H9 (cell line): Measurements from ENCODE around the gene IP6K2. TPM values are rescaled to one million over a fixed set of nuclear protein-coding genes. Genes with fewer than 3 reads are reported as not detected.

Experiments
- DNase-seq: peaks from one replicate; pipeline ENCODE4 v3.0.0-alpha.2; 2017
- H2AFZ ChIP-seq: one replicate; pipeline ENCODE4 v1.6.1; 2013; ENCODE audit warnings: mild to moderate bottlenecking, low read length, control low read depth, moderate library complexity
- H2AK5ac ChIP-seq: 2 replicates; pipeline ENCODE4 v1.6.1; 2013; ENCODE audit warnings: low read length, control low read depth, mixed read lengths; ENCODE audit not compliant: insufficient read length
- H2BK120ac ChIP-seq: one replicate; pipeline ENCODE4 v1.6.1; 2013; ENCODE audit warnings: low read depth, mild to moderate bottlenecking, low read length, control low read depth, inconsistent platforms; ENCODE audit not compliant: poor library complexity, severe bottlenecking
- H2BK12ac ChIP-seq: 2 replicates; pipeline ENCODE4 v1.6.1; 2013; ENCODE audit warnings: low read length, control low read depth, mixed read lengths, low read depth; ENCODE audit not compliant: insufficient read length
- H2BK15ac ChIP-seq: 2 replicates; pipeline ENCODE4 v1.6.1; 2013; ENCODE audit warnings: low read depth, low read length, control low read depth
- H2BK20ac ChIP-seq: one replicate; pipeline ENCODE4 v1.6.1; 2013; ENCODE audit warnings: low read depth, mild to moderate bottlenecking, low read length, control low read depth, inconsistent platforms; ENCODE audit not compliant: poor library complexity, severe bottlenecking
- H2BK5ac ChIP-seq: 2 replicates; pipeline ENCODE4 v1.6.1; 2013; ENCODE audit warnings: low read length, control low read depth, mixed read lengths; ENCODE audit not compliant: insufficient read length
- H3K14ac ChIP-seq: 2 replicates; pipeline ENCODE4 v1.6.1; 2013; ENCODE audit warnings: low read length, control low read depth; ENCODE audit not compliant: insufficient read depth
- H3K18ac ChIP-seq: 2 replicates; pipeline ENCODE4 v1.6.1; 2013; ENCODE audit warnings: low read depth, mild to moderate bottlenecking, mixed read lengths, low read length, control low read depth; ENCODE audit not compliant: insufficient read length
- H3K23ac ChIP-seq: 2 replicates; pipeline ENCODE4 v1.6.1; 2013; ENCODE audit warnings: low read length, control low read depth, mixed read lengths, low read depth; ENCODE audit not compliant: insufficient read length
- H3K23me2 ChIP-seq: 2 replicates; pipeline ENCODE4 v1.6.1; 2013; ENCODE audit warnings: low read depth, mild to moderate bottlenecking, mixed read lengths, low read length, control low read depth; ENCODE audit not compliant: insufficient read length, poor library complexity, severe bottlenecking
- H3K27ac ChIP-seq: 2 replicates; pipeline ENCODE4 v1.5.1; 2013; ENCODE audit warnings: low read length, control low read depth, mixed read lengths, low read depth; ENCODE audit not compliant: insufficient read length
- H3K27me3 ChIP-seq: 2 replicates; pipeline ENCODE4 v1.6.1; 2013; ENCODE audit warnings: low read length, control low read depth, inconsistent platforms; ENCODE audit not compliant: insufficient read depth
- H3K4ac ChIP-seq: 2 replicates; pipeline ENCODE4 v1.6.1; 2013; ENCODE audit warnings: low read depth, mild to moderate bottlenecking, control low read depth, inconsistent platforms, low read length, moderate library complexity
- H3K4me1 ChIP-seq: 2 replicates; pipeline ENCODE4 v1.6.1; 2013; ENCODE audit warnings: low read length, control low read depth, inconsistent platforms; ENCODE audit not compliant: insufficient read depth
- H3K4me2 ChIP-seq: 2 replicates; pipeline ENCODE4 v1.6.1; 2013; ENCODE audit warnings: low read length, control low read depth, mixed read lengths; ENCODE audit not compliant: insufficient read length, insufficient read depth
- H3K56ac ChIP-seq: 2 replicates; pipeline ENCODE4 v1.6.1; 2013; ENCODE audit warnings: low read depth, mild to moderate bottlenecking, mixed read lengths, low read length, control low read depth; ENCODE audit not compliant: insufficient read length
- H3K79me1 ChIP-seq: 2 replicates; pipeline ENCODE4 v1.6.1; 2013; ENCODE audit warnings: low read depth, mild to moderate bottlenecking, moderate library complexity, low read length, control low read depth, inconsistent platforms; ENCODE audit not compliant: insufficient read depth, poor library complexity, severe bottlenecking
- H3K79me2 ChIP-seq: 2 replicates; pipeline ENCODE4 v1.6.1; 2013; ENCODE audit warnings: low read length, control low read depth, inconsistent platforms; ENCODE audit not compliant: insufficient read depth
- H3K9ac ChIP-seq: 2 replicates; pipeline ENCODE4 v1.6.1; 2013; ENCODE audit warnings: low read length, control low read depth, mixed read lengths; ENCODE audit not compliant: insufficient read length; ENCODE audit errors: extremely low read depth
- H3K9me3 ChIP-seq: one replicate; pipeline ENCODE4 v1.6.1; 2013; ENCODE audit warnings: low read depth, low read length, inconsistent platforms; ENCODE audit not compliant: control insufficient read depth
- H3T11ph ChIP-seq: one replicate; pipeline ENCODE4 v1.6.1; 2013; ENCODE audit warnings: mild to moderate bottlenecking, low read length, control low read depth, inconsistent platforms
- H4K20me1 ChIP-seq: one replicate; pipeline ENCODE4 v1.6.1; 2013; ENCODE audit not compliant: control insufficient read depth, insufficient read length, insufficient read depth
- H4K5ac ChIP-seq: 2 replicates; pipeline ENCODE4 v1.6.1; 2013; ENCODE audit warnings: low read depth, mild to moderate bottlenecking, mixed read lengths, low read length, control low read depth; ENCODE audit not compliant: insufficient read length
- H4K8ac ChIP-seq: replicated peaks from 2 replicates; pipeline ENCODE4 v1.6.1; 2013; ENCODE audit warnings: low read length, control low read depth, mixed read lengths, low read depth; ENCODE audit not compliant: insufficient read length
- H4K91ac ChIP-seq: 2 replicates; pipeline ENCODE4 v1.6.1; 2013; ENCODE audit warnings: low read depth, mild to moderate bottlenecking, moderate library complexity, mixed read lengths, low read length, control low read depth; ENCODE audit not compliant: insufficient read length
- H3K27ac Mint-ChIP-seq, 3 experiments: 2 replicates in 2 of 3; 3 replicates in 1 of 3; pipeline ENCODE4 v1.8.0; 2020 to 2021; ENCODE audit warnings: mixed read lengths in 3 of 3, mild to moderate bottlenecking in 1 of 3, moderate library complexity in 1 of 3
- H3K27me3 Mint-ChIP-seq: 2 replicates; pipeline ENCODE4 v1.8.0; 2021; ENCODE audit warnings: low read depth, mild to moderate bottlenecking, moderate library complexity, mixed read lengths
- H3K36me3 Mint-ChIP-seq, 3 experiments: 2 replicates in 2 of 3; 3 replicates in 1 of 3; pipeline ENCODE4 v1.8.0; 2020 to 2021; ENCODE audit warnings: low read depth in 3 of 3, mixed read lengths in 3 of 3; ENCODE audit not compliant: insufficient read depth in 1 of 3
- H3K4me1 Mint-ChIP-seq, 2 experiments: 2 replicates each; pipeline ENCODE4 v1.8.0; 2020; ENCODE audit warnings: mixed read lengths in 2 of 2
- H3K4me3 Mint-ChIP-seq, 2 experiments: 2 replicates in 1 of 2; 3 replicates in 1 of 2; pipeline ENCODE4 v1.8.0; 2020 to 2021; ENCODE audit warnings: mild to moderate bottlenecking in 2 of 2, mixed read lengths in 2 of 2, moderate library complexity in 1 of 2
- H3K9me3 Mint-ChIP-seq, 2 experiments: 2 replicates in 1 of 2; 3 replicates in 1 of 2; pipeline ENCODE4 v1.8.0; 2020; ENCODE audit warnings: mild to moderate bottlenecking in 2 of 2, mixed read lengths in 2 of 2, moderate library complexity in 1 of 2
- CTCF ChIP-seq: fragments of 200-600 bp; sonication (generic); conservative IDR thresholded peaks from 3 replicates; pipeline ENCODE4 v1.8.0; 2021; ENCODE audit warnings: antibody characterized with exemption, mild to moderate bottlenecking
- WGBS: extraction: QIAGEN DNeasy Blood & Tissue Kit; methylation state at CpG from one replicate; pipeline ENCODE4 v1.1.7; 2013; ENCODE audit warnings: missing lambda C conversion rate, low lambda C conversion rate, mixed read lengths; ENCODE audit not compliant: insufficient read length; ENCODE audit errors: extremely low coverage; 5-methylcytosine and 5-hydroxymethylcytosine counted together
- total RNA-seq: library from RNA; stranded (reverse); gene quantifications from 2 replicates; pipeline ENCODE4 v1.2.1, GENCODE V29; 2021

The IP6K2 gene
- total RNA-seq, 1 experiment from 2014 or later: 94.7 TPM

- Histone ChIP-seq H2BK120ac (no peak overlapping the region), H3K79me1 (peaks cover 10% of the 10 kb centered on the region), H2BK20ac (no peak overlapping the region), H2BK5ac (no peak overlapping the region), H3K27me3 (no peaks in the 10 kb centered on the region), H4K8ac (no peak overlapping the region), H4K5ac (no peak overlapping the region), H3T11ph (no peak overlapping the region), H3K9me3 (no peaks in the 10 kb centered on the region), H3K56ac (no peak overlapping the region), H3K9ac (no peak overlapping the region), H3K23me2 (no peaks in the 10 kb centered on the region), H4K91ac (no peak overlapping the region), H3K4me1 (no peaks in the 10 kb centered on the region; the same call in 1 of the 2 replicates), H3K4me2 (no peak overlapping the region), H3K18ac (no peak overlapping the region), H2BK12ac (no peak overlapping the region), H3K4ac (no peak overlapping the region), H3K79me2 (peaks cover 38% of the 10 kb centered on the region; the same call in 1 of the 2 replicates), H2AK5ac (no peak overlapping the region), H2AFZ (no peak overlapping the region), H3K23ac (no peak overlapping the region), H3K14ac (no peak overlapping the region), H4K20me1 (peaks cover 2% of the 10 kb centered on the region), H3K27ac (no peak overlapping the region), H2BK15ac (no peak overlapping the region)
- Mint-ChIP-seq H3K4me3 (no peak overlapping the region), H3K4me1 (peaks cover 35 to 44% of the 10 kb centered on the region in 2 experiments), H3K27ac (peak overlapping the region in 2 of 3 experiments; percentile 18 to 32; a peak in 1 of 7 replicates), H3K9me3 (no peaks in the 10 kb centered on the region), H3K27me3 (no peaks in the 10 kb centered on the region), H3K36me3 (peaks cover 38 to 59% (median 51%) of the 10 kb centered on the region in 3 experiments)
- DNase-seq: no peak
- WGBS: no CpG with 5 or more reads among the region's 8 CpGs
- TF ChIP-seq CTCF: no peak
Measured at GRCh38 chr3:48698891-48699290, 18.1 kb downstream of the IP6K2 start.
